GM12873 (cell line): Measurements from ENCODE around the gene RGS7.

Experiments used
- TF ChIP-seq, protein P1 (sequence below): IDR thresholded peaks from 2 replicates; pipeline ENCODE4 v1.5.1; 2012; ENCODE audit warnings: low read depth, mild to moderate bottlenecking, moderate library complexity, low read length, control low read depth; ENCODE audit not compliant: insufficient read depth; ENCODE audit errors: missing control alignments

Gene RGS7

DNA sequence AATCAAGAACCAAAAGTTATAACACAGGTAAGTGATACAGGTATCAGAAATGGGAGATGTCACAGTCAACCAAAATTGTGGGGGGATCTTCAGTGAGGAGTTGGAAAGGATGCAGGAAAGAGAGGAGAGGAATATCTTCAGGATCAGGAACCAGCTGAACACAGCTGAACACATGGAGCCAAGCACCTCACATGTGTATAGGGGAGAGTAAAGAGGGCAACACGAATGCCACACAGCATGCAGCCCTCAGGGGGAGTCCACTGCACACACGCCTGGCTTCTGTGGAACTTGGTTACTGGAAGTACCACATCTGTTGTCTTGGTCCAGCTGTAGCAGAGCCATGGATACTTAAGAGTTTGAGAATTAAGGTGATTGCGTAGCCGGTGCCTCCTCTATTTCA lies 218.8 kb downstream of the RGS7 start:
- TF ChIP-seq, protein P1, sequence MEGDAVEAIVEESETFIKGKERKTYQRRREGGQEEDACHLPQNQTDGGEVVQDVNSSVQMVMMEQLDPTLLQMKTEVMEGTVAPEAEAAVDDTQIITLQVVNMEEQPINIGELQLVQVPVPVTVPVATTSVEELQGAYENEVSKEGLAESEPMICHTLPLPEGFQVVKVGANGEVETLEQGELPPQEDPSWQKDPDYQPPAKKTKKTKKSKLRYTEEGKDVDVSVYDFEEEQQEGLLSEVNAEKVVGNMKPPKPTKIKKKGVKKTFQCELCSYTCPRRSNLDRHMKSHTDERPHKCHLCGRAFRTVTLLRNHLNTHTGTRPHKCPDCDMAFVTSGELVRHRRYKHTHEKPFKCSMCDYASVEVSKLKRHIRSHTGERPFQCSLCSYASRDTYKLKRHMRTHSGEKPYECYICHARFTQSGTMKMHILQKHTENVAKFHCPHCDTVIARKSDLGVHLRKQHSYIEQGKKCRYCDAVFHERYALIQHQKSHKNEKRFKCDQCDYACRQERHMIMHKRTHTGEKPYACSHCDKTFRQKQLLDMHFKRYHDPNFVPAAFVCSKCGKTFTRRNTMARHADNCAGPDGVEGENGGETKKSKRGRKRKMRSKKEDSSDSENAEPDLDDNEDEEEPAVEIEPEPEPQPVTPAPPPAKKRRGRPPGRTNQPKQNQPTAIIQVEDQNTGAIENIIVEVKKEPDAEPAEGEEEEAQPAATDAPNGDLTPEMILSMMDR, result no peak

DNA sequence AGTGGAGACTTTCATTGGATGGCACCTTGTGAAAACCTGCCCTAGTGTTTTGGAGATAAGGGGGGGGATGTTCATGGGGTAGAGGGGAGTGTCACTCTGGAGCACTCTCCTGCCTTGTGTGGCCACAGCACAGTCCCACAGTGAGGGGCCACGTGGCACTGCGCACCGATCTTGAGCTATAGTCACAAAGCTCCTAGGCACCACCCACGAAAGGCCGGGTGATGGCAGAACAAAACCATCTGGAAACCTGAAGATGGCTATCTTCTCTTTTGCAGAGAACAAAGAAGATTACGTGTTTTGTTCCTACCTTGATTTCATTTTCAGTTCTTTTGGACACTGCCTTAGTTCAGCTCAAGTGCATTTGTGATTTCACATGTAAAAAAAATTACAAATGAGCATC lies 220.6 kb downstream of the RGS7 start:
- TF ChIP-seq, protein P1, result no peak

DNA sequence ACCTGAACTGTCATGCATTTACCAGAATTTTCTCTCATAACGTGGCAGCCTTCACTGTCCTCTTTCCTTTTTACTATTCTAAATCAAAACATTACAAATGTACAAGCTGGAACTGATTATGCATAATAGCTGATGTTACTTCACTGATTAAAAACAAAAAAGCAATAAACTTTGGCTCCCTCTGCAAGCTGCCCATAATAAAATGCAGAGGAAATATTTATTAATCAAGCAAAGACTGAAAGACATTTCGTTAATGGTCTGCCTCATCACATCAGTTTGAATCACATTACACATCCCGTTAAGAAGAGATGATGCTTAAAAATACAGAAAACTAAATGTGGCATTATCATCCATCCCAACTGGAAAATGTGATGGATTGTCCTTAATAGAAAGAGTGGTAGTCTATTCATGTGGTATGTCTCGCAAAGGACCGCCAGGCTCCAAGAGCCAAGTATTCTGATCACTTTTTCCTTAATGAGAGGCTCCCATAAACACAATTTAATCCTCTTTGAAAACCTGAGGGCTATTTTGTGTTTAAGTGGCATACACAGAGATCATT lies 225.3 kb downstream of the RGS7 start:
- TF ChIP-seq, protein P1, result no peak

DNA sequence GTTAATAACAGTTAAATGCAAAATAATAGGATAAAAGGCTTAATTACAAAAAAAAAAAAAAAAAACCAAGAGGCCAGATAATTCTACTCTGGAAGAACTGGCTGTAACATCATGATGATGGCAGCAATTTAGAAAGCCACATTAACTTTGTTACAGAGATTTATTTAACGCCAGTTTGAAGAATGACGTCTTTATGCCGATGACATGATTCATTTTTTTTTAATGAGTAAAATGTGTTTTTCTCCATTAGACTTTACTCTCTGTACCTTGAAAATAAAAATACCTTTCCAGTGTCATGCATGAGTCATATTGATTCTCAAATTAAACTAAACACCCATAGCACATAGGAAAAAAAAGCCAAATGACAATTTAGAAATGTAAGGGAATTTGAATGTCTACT lies 226.1 kb downstream of the RGS7 start:
- TF ChIP-seq, protein P1, result no peak

DNA sequence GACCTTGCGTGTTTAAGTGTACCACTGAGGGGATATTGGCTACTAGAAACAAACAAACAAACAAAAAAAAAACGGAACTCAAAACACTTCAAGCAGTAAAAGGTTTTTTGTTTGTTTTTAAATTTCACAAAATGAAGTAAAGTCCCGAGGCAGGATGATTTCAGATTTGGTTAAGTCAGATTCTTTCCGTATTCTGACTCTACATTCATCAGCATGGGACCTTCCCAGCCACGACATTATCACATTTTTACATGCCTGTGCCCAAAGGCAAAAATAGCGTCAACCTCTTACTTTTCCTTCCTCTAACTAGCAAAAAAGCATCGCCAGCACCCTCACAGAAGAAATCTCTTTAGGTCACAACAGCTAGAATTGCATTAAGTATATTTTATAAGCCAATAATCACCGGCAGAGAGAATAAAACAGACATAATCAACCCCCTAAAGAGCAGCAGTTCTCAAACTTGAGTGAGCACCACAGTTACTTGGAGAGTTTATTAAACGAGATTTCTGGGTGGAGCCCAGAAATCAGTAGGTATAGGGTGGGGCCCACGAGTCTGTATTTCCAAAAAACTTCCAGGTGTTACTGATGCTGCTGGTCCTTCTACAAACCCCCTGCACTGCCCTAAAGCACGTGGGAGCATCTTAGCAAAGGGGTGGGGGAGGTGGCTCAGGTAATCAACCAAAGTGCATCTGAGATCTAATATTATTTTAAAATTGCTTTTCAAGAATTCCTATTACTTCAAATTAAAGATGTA lies 227.6 kb downstream of the RGS7 start:
- TF ChIP-seq, protein P1, result no peak

DNA sequence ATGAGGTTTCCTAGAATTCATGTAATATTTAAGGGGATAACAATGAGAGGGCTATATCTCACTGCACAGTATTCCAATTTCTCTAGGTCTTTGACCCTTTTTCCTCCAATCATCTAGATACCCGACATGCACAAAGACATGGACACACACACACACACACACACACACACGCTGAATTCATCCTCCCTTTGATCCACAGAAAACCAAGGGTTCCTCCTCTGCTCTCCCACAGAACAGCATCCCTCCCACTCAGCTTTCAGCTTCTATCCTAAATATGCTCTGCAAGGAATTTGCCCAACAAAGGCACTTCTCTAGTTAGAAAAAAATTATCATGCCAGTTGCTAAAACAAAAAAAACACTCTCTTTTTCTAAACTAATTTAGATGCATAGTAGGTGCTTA lies 231.7 kb downstream of the RGS7 start:
- TF ChIP-seq, protein P1, result no peak

DNA sequence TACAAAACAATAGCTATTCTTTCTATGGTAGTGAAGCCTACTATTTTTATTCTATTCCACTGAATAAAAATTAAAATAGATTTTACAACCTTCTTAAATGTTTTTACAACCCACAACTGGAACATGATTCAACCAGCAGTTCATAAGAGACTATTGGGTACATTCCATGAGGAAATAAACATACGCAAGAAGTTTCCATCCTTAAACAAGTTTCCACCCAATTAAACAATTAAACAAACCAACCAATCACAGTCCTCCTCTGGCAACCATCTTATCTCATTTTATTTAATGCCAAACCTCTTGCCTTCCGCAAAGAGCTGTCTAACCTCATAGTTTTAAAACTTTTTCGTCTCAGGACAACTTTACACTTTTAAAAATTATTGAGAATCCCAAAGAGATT lies 239.0 kb downstream of the RGS7 start:
- TF ChIP-seq, protein P1, result no peak
